MM.1S (cell line): ENCODE measurements around the gene ENO4.

Source experiments
- CTCF ChIP-seq: fragments of 300-600 bp; sonication (generic); IDR thresholded peaks from 2 replicates; pipeline ENCODE4 v1.5.1; 2016; ENCODE audit warnings: antibody characterized with exemption, low read length, mixed read lengths
- EZH2 ChIP-seq: fragments of 300-600 bp; sonication (generic); optimal IDR thresholded peaks from 2 replicates; pipeline ENCODE3; 2017; ENCODE audit warnings: low read depth, mild to moderate bottlenecking, antibody characterized with exemption, low read length, mixed read lengths
- EZH2phosphoT487 ChIP-seq: fragments of 300-600 bp; sonication (generic); IDR thresholded peaks from 2 replicates; pipeline ENCODE4 v1.6.1; 2018; ENCODE audit warnings: antibody characterized with exemption, low read length

GRCh38 chr10:116909307-116909706, 60.0 kb downstream of the ENO4 start:
- TF ChIP-seq CTCF, result no peak
- TF ChIP-seq EZH2, result no peak
- TF ChIP-seq EZH2phosphoT487, result no peak
